Measurements from ENCODE around the gene ZNF562.
"Not testable (repeated sequence)": the region's sequence is repeated elsewhere in the genome, so short reads cannot be mapped to it uniquely, and the experiment has no call there.

The ZNF562 gene

GRCh38 chr19:9674663-9675357 is at the start of gene ZNF562:
TSS of gene ZNF562 (minus strand) at chr19:9675100. CDS start at chr19:9660744, 14,356 bp downstream.
- peak; percentile 84 for DNase-seq

DNA sequence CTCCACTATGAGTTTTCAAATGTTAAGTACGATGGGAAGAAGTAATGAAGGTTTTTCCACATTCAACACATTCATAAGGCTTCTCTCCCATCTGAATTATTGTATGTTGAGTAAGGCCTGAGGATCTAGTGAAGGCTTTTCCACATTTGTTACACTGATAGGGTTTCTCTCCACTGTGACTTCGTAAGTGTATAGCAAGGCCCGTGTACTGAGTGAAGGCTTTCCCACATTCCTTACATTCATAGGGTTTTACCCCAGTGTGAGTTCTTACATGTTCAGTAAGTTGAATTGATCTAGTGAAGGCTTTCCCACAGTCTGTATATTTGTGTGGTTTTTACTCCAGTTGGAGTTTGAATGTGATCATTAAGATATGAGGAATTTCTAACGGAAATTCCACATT is 49.3 kb upstream of the ZNF562 start:
- DNase-seq = no peak

DNA sequence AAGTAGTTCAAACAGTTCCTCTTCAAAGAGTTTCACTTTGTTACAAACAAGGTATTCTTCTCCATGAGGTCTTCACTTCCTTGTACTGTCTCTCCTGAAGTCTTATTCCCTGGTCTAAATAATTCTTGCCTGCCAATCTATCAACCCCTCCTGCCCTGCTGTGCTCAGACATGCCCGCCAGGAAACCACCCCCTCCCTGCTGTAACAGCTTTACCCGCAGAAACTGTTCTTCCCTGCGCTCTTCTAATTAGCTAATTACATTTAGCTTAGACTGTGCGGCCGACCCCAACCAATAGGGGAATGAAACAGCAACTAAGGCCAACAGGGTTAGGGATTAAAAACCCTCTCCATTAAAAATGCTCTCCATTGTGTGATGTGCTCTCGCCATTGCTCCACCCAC is 47.0 kb upstream of the ZNF562 start:
- no peak for DNase-seq

- DNase-seq = no peak
Observed at GRCh38 chr19:9720541-9720940, 45.6 kb upstream of the ZNF562 start.

- DNase-seq = no peak
Observed at GRCh38 chr19:9711815-9712214, 36.9 kb upstream of the ZNF562 start.

- no peak for DNase-seq
Observed at GRCh38 chr19:9709305-9709704, 34.4 kb upstream of the ZNF562 start.

DNA sequence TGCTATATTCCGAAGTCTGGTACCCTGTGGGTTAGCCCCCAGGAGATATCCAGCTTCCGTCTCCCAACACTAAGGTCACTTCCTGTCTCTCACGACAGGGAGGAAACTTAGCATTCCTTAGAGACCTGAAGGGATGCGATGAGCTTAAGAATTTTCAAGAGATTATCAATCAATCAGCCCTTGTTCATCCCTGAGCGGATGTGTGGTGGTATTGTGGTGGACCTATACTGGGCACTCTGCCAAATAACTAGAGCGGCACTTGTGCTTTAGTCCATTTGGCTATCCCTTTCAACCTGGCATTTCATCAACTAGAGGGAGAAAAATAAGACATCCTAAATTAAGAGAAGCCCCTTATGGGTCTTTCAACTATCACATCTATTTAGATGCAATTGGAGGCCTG is 30.9 kb upstream of the ZNF562 start:
- DNase-seq = no peak

DNA sequence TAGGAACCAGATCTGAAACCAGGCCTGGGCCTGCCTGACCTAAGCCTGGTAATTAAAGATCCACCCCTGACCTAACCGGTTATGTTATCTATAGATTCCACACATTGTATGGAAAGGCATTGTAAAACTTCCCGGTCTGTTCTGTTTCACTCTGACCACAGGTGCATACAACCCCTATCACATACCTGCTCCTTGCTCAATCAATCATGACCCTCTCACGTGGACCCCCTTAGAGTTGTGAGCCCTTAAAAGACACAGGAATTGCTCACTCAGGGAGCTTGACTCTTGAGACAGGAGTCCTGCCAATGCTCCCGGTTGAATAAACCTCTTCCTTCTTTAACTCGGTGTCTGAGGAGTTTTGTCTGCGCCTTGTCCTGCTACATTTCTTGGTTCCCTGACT is 27.3 kb upstream of the ZNF562 start:
- no peak for DNase-seq

DNA sequence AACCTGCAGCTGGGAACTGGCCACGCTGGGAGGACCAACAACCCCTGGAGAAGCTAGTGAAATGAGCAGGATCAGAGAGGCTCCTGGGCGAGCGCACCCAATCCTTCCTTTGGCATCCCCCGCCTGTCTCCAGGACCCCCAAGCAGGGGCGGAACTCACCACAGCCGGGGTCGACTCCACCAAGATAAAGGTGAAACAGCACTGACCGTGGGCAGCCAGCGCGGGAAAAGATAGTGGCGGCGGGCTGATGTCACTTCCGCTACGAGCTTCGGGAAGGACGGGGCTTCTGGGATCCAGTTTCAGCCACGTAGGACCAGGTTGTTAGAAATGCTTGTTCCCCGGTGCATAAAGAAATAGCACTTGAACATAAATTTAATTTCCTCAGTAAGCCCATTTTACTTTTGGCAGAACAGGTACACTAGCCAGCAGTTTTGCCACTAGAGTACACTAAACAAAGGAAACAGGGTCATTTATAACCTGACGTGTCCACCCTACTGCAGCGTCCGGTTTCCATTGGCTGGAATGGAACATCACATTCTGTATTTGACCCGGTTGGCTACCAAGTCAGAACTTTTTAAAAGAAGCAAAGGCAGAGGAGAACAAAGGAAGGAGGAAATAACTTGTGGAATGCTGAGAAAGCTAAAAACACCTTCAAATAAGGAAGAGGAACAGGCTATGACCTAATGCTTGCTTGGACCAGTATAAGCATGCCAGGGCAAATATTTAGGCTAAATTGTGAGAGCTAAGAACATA is 25.5 kb upstream of the ZNF562 start:
- no peak for DNase-seq

GRCh38 chr19:9690301-9690700 is 15.4 kb upstream of the ZNF562 start:
- DNase-seq = not testable (repeated sequence)

DNA sequence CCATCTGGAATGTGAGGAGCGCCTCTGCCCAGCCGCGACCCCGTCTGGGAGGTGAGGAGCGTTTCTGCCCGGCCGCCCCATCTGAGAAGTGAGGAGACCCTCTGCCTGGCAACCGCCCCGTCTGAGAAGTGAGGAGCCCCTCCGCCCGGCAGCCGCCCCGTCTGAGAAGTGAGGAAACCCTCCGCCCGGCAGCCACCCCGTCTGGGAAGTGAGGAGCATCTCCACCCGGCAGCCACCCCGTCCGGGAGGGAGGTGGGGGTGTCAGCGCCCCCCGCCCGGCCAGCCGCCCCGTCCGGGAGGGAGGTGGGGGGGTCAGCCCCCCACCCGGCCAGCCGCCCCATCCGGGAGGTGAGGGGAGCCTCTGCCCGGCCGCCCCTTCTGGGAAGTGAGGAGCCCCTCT is 5.1 kb upstream of the ZNF562 start:
- DNase-seq = not testable (repeated sequence)

DNA sequence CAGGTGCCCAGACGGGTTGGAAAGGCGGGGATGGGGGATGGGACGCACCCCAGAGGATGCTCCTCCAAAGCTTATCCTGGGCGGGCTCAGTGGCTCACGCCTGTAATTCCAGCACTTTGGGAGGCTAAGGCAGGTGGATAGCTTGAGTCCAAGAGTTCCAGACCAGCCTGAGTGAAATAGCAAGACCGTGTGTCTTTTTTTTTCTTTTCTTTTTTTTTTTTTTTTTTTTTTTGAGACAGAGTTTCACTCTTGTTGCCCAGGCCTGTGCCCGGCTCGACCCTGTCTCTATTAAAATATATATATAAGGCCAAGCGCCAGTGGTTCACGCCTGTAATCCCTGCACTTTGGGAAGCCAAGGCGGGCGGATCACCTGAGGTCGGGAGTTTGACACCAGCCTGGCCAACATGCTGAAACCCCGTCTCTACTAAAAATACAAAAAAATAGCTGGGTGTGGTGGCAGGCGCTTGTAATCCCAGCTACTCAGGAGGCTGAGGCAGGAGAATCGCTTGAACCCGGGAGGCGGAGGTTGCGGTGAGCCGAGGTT is 530 bp upstream of the ZNF562 start:
- DNase-seq = not testable (repeated sequence)

- peak; percentile 4 for DNase-seq
Observed at GRCh38 chr19:9673912-9674662, 813 bp downstream of the ZNF562 start.

GRCh38 chr19:9672893-9673292 is 2.0 kb downstream of the ZNF562 start:
- DNase-seq = no peak

DNA sequence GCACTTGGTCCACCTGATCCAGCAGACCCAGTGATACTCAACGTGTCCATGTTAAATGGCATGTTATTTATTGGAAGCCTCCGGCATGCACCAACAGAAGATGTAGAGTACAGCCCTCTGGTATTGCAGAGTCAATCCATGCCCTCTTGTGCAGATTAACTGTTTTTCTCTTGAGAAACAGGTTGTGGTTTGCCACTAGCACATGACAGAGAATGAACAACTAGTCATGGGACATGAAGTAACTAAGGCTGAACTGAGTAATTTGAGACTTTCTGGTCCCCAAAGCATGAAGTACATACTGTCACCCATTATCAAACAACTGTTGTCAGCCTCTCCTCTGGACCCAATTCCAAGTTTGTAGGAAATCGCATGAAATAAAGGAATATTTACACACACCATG is 3.2 kb downstream of the ZNF562 start:
- DNase-seq = no peak

DNA sequence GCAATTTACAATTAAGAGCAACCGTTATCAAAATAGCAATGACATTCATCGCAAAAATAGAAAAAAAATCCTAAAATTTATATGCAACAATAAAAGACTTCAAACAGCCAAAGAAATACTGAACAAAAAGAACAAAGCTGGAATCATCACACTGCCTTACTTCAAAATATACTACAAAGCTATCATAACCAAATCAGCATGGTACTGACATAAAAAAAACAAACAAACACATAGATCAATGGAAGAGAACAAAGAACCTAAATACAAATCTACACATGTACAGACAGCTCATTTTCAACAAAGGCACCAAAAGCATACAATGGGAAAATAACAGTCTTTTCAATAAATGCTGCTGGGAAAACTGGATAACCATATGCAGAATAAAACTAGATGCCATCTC is 6.4 kb downstream of the ZNF562 start:
- DNase-seq = no peak

DNA sequence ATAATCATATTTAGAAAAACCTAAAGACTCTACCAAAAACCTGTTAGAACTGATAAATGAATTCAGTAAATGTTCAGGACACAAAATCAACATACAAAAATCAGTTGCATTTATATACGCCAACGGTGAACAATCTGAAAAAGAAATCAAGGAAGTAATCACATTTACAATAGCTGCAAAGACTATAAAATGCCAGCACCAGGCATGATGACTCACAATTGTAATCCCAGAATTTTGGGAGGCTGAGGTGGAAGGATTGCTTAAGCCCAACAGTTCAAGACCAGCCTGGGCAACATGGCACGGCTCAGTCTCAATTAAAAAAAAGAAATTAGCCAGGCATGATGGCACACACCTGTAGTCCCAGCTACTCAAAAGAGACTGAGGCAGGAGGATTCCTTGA is 7.0 kb downstream of the ZNF562 start:
- no peak for DNase-seq

DNA sequence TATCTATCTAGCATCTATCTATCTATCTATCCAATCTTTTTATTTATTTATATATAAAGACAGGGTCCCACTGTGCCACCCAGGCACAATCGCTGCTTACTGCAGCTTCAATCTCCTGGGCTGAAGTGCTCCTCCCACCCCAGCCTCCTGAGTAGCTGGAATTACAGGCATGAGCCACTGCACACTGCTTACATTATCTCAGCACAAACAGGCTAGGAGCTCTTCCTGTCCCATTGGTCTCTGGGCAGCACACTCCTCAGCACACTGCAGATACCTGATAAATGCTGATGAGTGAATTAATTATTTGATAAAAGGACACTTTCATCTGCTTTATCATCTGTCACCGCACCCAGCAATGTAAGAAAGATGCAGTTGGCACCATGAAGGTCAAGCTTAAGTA is 16.1 kb downstream of the ZNF562 start:
- DNase-seq = no peak

DNA sequence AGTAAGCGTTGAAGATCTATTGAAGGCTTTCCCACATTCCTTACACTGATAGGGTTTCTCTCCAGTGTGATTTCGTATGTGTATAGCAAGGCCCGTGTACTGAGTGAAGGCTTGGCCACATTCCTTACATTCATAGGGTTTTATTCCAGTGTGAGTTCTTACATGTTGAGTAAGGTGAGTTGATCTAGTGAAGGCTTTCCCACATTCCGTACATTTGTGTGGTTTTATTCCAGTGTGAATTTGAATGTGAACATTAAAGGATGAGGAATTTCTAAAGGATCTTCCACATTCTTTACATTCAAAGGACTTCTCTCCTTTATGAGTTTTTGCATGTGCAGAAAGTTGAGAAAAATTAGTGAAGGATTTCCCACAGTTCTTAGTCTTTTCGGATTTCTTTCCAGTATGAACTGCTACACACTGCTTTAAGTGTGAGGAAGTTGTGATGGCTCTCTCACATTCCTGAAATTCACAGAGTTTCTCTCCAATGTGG is 21.8 kb downstream of the ZNF562 start:
- DNase-seq = not testable (repeated sequence)

DNA sequence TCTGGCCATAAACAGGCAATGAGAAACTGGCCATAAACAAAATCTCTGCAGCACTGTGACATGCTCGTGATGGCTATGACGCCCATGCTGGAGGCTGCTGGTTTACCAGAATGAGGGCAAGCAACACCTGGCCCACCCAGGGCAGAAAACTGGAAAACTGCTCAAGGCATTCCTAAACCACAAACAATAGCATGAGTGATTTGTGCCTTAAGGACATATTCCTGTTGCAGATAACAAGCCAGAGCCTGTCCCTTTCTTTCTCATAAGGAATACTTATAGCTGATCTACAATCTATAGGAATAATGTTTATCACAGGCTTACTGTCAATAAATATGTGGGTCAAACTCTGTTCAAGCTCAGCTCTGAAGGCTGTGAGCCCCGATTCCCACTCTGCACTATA is 23.4 kb downstream of the ZNF562 start:
- DNase-seq = not testable (repeated sequence)

DNA sequence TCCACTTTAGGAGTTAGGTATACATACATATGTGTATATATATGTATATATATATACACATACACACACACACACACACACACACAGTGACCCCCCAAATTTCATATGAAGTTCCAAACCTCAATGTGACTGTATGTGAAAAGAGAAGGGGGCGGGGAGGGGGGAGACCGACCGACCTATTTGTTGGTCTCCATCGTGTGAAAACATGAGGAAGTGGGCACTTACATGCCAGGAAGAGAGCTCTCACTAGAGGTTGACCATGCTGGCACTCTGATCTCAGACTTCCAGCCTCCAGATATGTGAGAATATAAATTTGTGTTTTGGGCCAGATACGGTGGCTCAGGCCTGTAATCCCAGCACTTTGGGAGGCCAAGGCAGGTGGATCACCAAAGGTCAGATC is 24.6 kb downstream of the ZNF562 start:
- no peak for DNase-seq

DNA sequence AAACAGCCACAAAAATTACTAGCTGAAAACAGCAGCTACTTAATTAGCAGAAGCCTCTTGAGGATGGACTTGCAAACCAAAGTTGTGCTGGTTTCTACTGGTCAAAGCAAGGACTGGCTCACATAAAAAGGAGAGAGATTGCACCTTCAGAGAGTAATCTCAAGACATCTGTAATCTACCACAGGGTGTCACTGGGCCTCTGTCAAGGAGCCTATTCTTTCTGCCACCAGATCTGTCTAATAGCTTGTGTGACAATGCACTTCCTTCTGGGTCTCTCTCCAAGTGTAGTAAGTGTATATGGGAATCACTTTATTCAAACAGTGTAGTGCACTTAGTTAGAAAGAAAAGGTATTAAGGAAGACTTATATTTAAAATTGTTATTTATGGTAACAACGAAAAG is 29.4 kb downstream of the ZNF562 start:
- DNase-seq = no peak

DNA sequence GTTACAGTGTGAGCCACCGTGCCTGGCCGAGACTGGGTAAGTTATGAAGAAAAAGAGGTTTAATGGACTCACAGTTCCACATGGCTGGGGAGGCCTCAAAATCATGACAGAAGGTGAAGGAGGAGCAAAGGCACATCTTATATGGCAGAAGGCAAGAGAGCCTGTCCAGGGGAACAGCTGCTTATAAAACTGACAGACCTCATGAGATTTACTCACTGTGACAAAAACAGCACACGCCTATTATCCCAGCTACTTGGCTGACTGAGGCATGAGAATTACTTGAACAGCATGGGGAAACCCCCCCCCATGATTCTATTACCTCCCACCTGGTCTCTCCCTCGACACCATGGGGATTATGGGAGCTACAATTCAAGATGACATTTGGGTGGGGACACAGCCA is 30.4 kb downstream of the ZNF562 start:
- no peak for DNase-seq
